Endothelial cell of umbilical vein (primary cell): ENCODE results near the gene TRIM40. TPM values are rescaled to one million over a fixed set of nuclear protein-coding genes. Genes with fewer than 3 reads are reported as not detected.

ENCODE experiments used
- BruUV-seq: library from RNA; stranded (reverse); fragments of 400-500 nt; replicated peaks from 2 replicates; lab custom pipeline; 2021; lab: Mats Ljungman, UMichigan
- CTCF ChIA-PET: fragments of 300-600, 350-600 bp; sonication (Branson Sonifier 250); formaldehyde crosslinking; loops from one replicate; lab custom pipeline; 2021; ENCODE audit warnings: antibody characterized with exemption, inconsistent platforms; lab: Charles Lee
- POLR2A ChIA-PET: fragments of 300-600, 350-600 bp; sonication (Branson Sonifier 250); formaldehyde crosslinking; loops from one replicate; lab custom pipeline; 2021; ENCODE audit warnings: antibody characterized with exemption, inconsistent platforms; lab: Charles Lee
- DNase-seq: peaks from one replicate; pipeline ENCODE4 v3.0.0-alpha.2; 2011; ENCODE audit warnings: low read depth, low spot score
- FAIRE-seq: peaks from 2 replicates; lab custom pipeline; 2011; peaks lifted over from hg19 to GRCh38; lab: Jason Lieb, UNC
- H2AFZ ChIP-seq: 2 replicates; pipeline ENCODE4 v1.6.0; 2012; ENCODE audit warnings: low read depth, low read length, control low read depth, inconsistent platforms
- H3K27ac ChIP-seq: 2 replicates; pipeline ENCODE4 v1.5.1; 2011; ENCODE audit warnings: low read depth, mild to moderate bottlenecking, control low read depth, low read length, moderate library complexity; ENCODE audit not compliant: insufficient read depth
- H3K27me3 ChIP-seq, 2 experiments: 2 replicates each; pipeline versions ENCODE4 v1.6.0 to v1.6.1; 2011; ENCODE audit warnings: low read length in 2 of 2, mixed read lengths in 1 of 2; ENCODE audit not compliant: control insufficient read depth in 2 of 2, insufficient read depth in 2 of 2
- H3K36me3 ChIP-seq, 2 experiments: 2 replicates in 1 of 2; 3 replicates in 1 of 2; pipeline ENCODE4 v1.5.1; 2011; ENCODE audit warnings: low read length in 2 of 2, mild to moderate bottlenecking in 1 of 2, moderate library complexity in 1 of 2; ENCODE audit not compliant: control insufficient read depth in 2 of 2, insufficient read depth in 2 of 2; ENCODE audit errors: extremely low read depth in 1 of 2
- H3K4me1 ChIP-seq: 3 replicates; pipeline ENCODE4 v1.5.1; 2011; ENCODE audit warnings: mild to moderate bottlenecking, low read length; ENCODE audit not compliant: control insufficient read depth, insufficient read depth; ENCODE audit errors: extremely low read depth
- H3K4me2 ChIP-seq: 2 replicates; pipeline ENCODE4 v1.6.1; 2011; ENCODE audit warnings: low read length, control low read depth, mixed read lengths; ENCODE audit not compliant: insufficient read depth
- H3K4me3 ChIP-seq, 3 experiments: fragments of 200-600 bp in 1 of 3; sonication (generic), shearing (Covaris generic) in 1 of 3; replicated peaks in 1 of 3; 2 replicates each; pipeline ENCODE4 v1.5.1; 2011 to 2016; ENCODE audit warnings: control low read depth in 3 of 3, low read length in 3 of 3, mild to moderate bottlenecking in 2 of 3, inconsistent platforms in 1 of 3, low read depth in 1 of 3, moderate library complexity in 1 of 3; ENCODE audit not compliant: insufficient read depth in 1 of 3
- H3K79me2 ChIP-seq: 2 replicates; pipeline ENCODE4 v1.6.0; 2012; ENCODE audit warnings: low read length, inconsistent platforms; ENCODE audit not compliant: control insufficient read depth, insufficient read depth
- H3K9ac ChIP-seq: replicated peaks from 2 replicates; pipeline ENCODE3; 2011; ENCODE audit warnings: low read length, control low read depth; ENCODE audit not compliant: insufficient read depth; ENCODE audit errors: extremely low read depth
- H3K9me1 ChIP-seq: replicated peaks from 3 replicates; pipeline ENCODE4 v1.6.0; 2011; ENCODE audit warnings: mild to moderate bottlenecking, low read length; ENCODE audit not compliant: control insufficient read depth, insufficient read depth; ENCODE audit errors: extremely low read depth
- H3K9me3 ChIP-seq: replicated peaks from 2 replicates; pipeline ENCODE4 v1.5.1; 2012; ENCODE audit warnings: low read length, inconsistent platforms; ENCODE audit not compliant: control insufficient read depth, insufficient read depth
- H4K20me1 ChIP-seq: replicated peaks from 2 replicates; pipeline ENCODE3; 2011; ENCODE audit warnings: mild to moderate bottlenecking, low read length; ENCODE audit not compliant: control insufficient read depth, insufficient read depth; ENCODE audit errors: extremely low read depth
- FOS ChIP-seq: IDR thresholded peaks from 2 replicates; pipeline ENCODE4 v1.6.1; 2011; ENCODE audit warnings: mild to moderate bottlenecking, low read length, moderate library complexity, borderline replicate concordance; ENCODE audit not compliant: insufficient read depth
- GATA2 ChIP-seq: IDR thresholded peaks from 2 replicates; pipeline ENCODE4 v1.7.0; 2011; ENCODE audit warnings: low read depth, mild to moderate bottlenecking, moderate library complexity, mixed read lengths, low read length; ENCODE audit not compliant: insufficient read length, insufficient read depth
- JUN ChIP-seq: IDR thresholded peaks from 2 replicates; pipeline ENCODE4 v1.6.1; 2011; ENCODE audit warnings: borderline replicate concordance, low read depth; ENCODE audit not compliant: insufficient read length, insufficient read depth
- POLR2A ChIP-seq: IDR thresholded peaks from 2 replicates; pipeline ENCODE4 v1.6.1; 2012; ENCODE audit warnings: low read depth, mild to moderate bottlenecking, control low read depth, low read length
- POLR2AphosphoS5 ChIP-seq: IDR thresholded peaks from 2 replicates; pipeline ENCODE4 v1.6.1; 2012; ENCODE audit warnings: low read depth, mild to moderate bottlenecking, control low read depth, low read length, moderate library complexity; ENCODE audit not compliant: insufficient read depth
- dilution Hi-C: fragments of 300-500 bp; cut with MboI; formaldehyde crosslinking; loops from one replicate; pipeline ENCODE4 v1.15.0; 2019; ENCODE audit warnings: low sequenced_read_pairs; ENCODE audit not compliant: extremely low pct_ligation_motif_present
- intact Hi-C: fragments of 100-400 bp; cut with micrococcal nuclease; formaldehyde crosslinking; loops from one replicate; pipeline ENCODE4 v1.10.0; 2022
- polyA plus RNA-seq, 4 experiments: library from polyadenylated mRNA; depleted of rRNA in 3 of 4; stranded (reverse) in 3 of 4; unstranded in 1 of 4; fragments of >200 nt; gene quantifications; 2 replicates each; pipeline versions ENCODE4 v1.2.1 to v1.2.3, GENCODE V29; 2011 to 2012; ENCODE audit warnings: missing spikeins in 1 of 4
- total RNA-seq: library from RNA; stranded (reverse); gene quantifications from 2 replicates; pipeline ENCODE4 v1.2.3, GENCODE V29; 2021
- TF ChIP-seq, protein P1 (sequence below): IDR thresholded peaks from 2 replicates; pipeline ENCODE4 v1.6.1; 2011; ENCODE audit not compliant: insufficient read depth, insufficient read length
- TF ChIP-seq, protein P2 (sequence below), 2 donors: IDR thresholded peaks; 1 replicate in 1 of 2; 2 replicates in 1 of 2; pipeline ENCODE4 v1.5.1; 2011; ENCODE audit warnings: low read length in 2 of 2, mild to moderate bottlenecking in 2 of 2, moderate library complexity in 2 of 2, control low read depth in 1 of 2, inconsistent platforms in 1 of 2, low read depth in 1 of 2; ENCODE audit not compliant: insufficient read depth in 1 of 2; ENCODE audit errors: extremely low read depth in 1 of 2

The TRIM40 gene
- total and polyA plus RNA-seq, 2 donors (not counting 3 experiments of a cell fraction or from before 2014, with no cell fraction given): not detected

DNA sequence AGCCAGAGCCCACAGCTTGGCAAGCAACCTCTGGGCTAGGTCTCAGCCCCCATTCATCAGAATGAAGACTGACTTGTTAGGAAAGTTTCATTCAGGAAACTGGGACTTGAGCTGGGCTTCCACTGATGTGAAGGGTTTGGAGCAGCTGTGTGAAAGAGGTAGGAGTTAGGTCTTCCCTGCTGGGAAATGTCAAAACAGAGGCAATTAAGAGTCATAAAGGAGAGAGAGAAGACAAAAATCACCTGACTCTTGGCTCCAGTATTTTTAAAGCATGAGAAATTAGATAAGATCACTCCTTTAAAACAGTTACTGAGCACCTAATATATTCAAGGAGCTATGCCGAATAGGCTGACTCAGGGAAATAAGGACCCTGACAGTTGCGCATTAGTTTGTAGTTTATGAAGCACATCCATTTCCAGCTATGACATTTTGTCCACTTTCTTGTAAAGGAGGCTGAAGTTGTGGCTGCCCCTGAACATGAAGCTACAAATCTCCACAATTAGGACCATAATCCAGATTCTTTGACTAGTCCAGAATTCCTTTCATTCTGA, 3.9 kb upstream of the TRIM40 start:
- Histone ChIP-seq H3K79me2 (no peaks in the 10 kb centered on the region), H3K9ac (no peak overlapping the region), H3K36me3 (no peaks in the 10 kb centered on the region), H3K4me1 (no peaks in the 10 kb centered on the region), H2AFZ (no peak overlapping the region), H3K27ac (no peak overlapping the region), H3K4me2 (no peak overlapping the region), H3K9me1 (no peaks in the 10 kb centered on the region), H4K20me1 (no peaks in the 10 kb centered on the region), H3K4me3 (no peak overlapping the region), H3K27me3 (peaks cover 41 to 69% of the 10 kb centered on the region in 2 experiments), H3K9me3 (no peaks in the 10 kb centered on the region)
- no peak for FAIRE-seq
- BruUV-seq: no TSS peak
- dilution Hi-C loops: no loop called here
- intact Hi-C loops: loop anchor here (1.0 to 10.0 kb wide), 3 partner anchors 29 to 284 kb away; no protein-coding TSS in a partner anchor
- TF ChIP-seq, protein P1, sequence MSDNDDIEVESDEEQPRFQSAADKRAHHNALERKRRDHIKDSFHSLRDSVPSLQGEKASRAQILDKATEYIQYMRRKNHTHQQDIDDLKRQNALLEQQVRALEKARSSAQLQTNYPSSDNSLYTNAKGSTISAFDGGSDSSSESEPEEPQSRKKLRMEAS: no peak
- TF ChIP-seq POLR2AphosphoS5: no peak
- TF ChIP-seq, protein P2, sequence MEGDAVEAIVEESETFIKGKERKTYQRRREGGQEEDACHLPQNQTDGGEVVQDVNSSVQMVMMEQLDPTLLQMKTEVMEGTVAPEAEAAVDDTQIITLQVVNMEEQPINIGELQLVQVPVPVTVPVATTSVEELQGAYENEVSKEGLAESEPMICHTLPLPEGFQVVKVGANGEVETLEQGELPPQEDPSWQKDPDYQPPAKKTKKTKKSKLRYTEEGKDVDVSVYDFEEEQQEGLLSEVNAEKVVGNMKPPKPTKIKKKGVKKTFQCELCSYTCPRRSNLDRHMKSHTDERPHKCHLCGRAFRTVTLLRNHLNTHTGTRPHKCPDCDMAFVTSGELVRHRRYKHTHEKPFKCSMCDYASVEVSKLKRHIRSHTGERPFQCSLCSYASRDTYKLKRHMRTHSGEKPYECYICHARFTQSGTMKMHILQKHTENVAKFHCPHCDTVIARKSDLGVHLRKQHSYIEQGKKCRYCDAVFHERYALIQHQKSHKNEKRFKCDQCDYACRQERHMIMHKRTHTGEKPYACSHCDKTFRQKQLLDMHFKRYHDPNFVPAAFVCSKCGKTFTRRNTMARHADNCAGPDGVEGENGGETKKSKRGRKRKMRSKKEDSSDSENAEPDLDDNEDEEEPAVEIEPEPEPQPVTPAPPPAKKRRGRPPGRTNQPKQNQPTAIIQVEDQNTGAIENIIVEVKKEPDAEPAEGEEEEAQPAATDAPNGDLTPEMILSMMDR (IDR thresholded peaks at IDR 0.05; ENCODE audit: extremely low read depth in 1 of 2, insufficient read depth in 1 of 2, low read depth in 1 of 2, low read length in 2 of 2): no peak
- DNase-seq: no peak
- ChIA-PET POLR2A (no interaction called here), CTCF (interaction anchor here (0.7 to 12.2 kb wide), 20 partner anchors 9 to 288 kb away, joined by 3 to 311 read pairs (median 5); partner anchors contain the start of gene POLR1H)

DNA sequence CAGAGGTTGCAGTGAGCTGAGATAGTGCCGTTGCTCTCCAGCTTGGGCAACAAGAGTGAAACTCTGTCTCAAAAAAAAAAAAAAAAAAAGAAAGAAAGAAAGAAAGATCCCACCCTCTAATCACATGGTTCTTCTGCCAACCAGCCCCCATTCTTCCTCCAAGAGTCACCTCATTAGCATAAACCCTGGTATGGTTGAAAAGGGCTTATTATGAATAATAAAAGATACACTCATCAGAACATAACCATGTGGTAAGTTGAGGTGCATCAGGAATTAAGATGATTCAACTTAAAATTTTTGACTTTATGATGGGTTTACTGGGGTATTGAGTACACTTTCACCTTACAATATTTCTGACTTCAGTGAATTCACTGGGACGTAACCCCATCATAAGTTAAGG, 793 bp upstream of the TRIM40 start:
- DNase-seq (no peak), FAIRE-seq (no peak)
- Histone ChIP-seq H3K9me3 (no peaks in the 10 kb centered on the region), H3K9ac (no peak overlapping the region), H3K36me3 (no peaks in the 10 kb centered on the region), H3K4me2 (no peak overlapping the region), H4K20me1 (no peaks in the 10 kb centered on the region), H3K4me1 (no peaks in the 10 kb centered on the region), H3K79me2 (no peaks in the 10 kb centered on the region), H3K9me1 (no peaks in the 10 kb centered on the region), H2AFZ (no peak overlapping the region), H3K4me3 (no peak overlapping the region), H3K27me3 (peaks cover 20 to 48% of the 10 kb centered on the region in 2 experiments), H3K27ac (no peak overlapping the region)
- BruUV-seq: no TSS peak
- TF ChIP-seq JUN (no peak), POLR2A (no peak), GATA2 (no peak), FOS (no peak)
- ChIA-PET CTCF (interaction anchor here (12.2 kb wide), 1 partner anchor 31 kb away, joined by 311 read pairs; no protein-coding TSS in a partner anchor), POLR2A (no interaction called here)
- dilution Hi-C loops (no loop called here), intact Hi-C loops (loop anchor here (10.0 kb wide), 1 partner anchor 150 kb away; no protein-coding TSS in a partner anchor)
